HUDEP-2 (cell line): ENCODE results near the gene LYPD3.
A peak's percentile ranks its signal among the peaks of the same experiment; 100 is the strongest.

Source experiments
- DNase-seq, 76 experiments: peaks; one replicate each; lab custom pipeline; 2025; ENCODE audit not compliant: unreplicated experiment in 76 of 76; lab: John Stamatoyannopoulos, UW

Gene LYPD3

GRCh38 chr19:43488179-43488578, 22.8 kb upstream of the LYPD3 start:
- no peak for DNase-seq

DNA sequence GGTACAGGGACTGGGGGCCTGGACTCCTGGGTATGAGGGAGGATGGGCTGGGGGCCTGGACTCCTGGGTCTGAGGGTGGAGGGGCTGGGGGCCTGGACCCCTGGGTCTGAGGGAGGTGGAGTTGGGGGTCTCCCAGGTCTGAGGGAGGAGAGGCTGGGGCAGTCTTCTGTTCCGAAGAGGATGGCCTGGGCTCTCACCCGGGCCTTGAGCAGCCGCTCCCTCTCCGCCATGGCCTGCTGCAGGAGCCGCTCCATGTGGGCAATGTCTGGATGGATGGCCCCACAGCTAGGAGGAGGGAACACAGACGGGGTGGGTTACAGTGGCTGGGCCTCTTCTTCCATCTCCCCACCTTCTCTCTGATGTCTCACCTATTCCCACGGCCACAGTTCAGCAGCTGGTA, 21.0 kb upstream of the LYPD3 start:
- no peak for DNase-seq

GRCh38 chr19:43485951-43486350, 20.5 kb upstream of the LYPD3 start:
- DNase-seq = no peak

DNA sequence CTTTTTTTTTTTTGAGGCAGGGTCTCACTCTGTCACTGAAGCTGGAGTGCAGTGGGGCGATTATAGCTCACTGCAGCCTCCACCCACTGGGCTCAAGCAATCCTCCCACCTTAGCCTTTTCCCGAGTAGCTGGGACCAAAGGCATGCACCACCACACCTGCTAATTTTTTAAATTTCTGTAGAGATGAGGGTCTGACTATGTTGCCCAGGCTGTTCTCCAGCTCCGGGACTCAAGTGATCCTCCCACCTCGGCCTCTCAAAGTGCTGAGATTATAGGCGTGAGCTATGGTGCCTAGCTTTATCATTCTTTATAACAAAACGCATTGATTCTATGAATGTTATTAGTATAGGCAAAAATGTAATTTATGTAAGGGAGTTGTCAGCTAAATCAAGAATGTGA, 17.9 kb upstream of the LYPD3 start:
- DNase-seq = no peak

- DNase-seq = no peak
Measured at GRCh38 chr19:43482193-43482592, 16.8 kb upstream of the LYPD3 start.

GRCh38 chr19:43481701-43482100, 16.3 kb upstream of the LYPD3 start:
- DNase-seq = no peak

DNA sequence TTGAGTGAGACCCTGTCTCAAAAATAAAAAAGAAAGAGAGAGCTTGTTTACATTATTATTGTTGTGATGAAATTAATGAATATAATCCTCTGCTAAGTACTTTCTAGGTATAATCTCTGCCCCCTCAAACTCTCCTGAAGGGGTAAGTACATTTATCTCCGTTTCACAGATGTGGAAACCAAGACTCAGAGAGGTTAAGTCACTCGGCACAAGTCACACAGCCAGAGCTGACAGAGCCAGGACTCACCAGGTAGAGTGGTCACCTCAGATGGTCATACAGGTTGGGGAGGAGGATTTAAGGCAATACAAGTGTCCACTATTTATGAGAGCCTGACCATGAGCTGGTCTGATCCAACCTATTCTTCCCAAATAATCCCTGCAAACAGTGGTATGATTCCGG, 15.2 kb upstream of the LYPD3 start:
- no peak for DNase-seq

GRCh38 chr19:43479961-43480561, 14.7 kb upstream of the LYPD3 start:
- DNase-seq = no peak

DNA sequence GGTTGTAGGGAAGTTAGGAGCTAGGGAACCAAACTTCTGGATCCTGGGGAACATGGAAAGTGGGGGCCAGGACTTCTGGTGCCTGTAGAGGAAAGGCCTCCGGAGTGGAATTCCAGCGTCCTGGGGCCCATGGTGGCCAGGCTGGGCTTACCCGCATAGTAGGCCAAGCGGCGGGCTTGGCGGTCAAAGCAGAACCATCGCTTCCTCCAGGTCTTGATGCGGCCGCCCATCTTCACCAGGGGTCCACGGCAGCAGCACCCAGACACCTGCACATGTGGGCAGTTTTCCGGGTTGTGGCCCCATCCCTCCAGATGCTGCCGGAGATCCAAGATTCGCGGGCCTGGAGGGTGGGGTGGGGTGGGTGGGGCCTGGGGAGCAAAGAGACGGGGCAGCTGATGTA, 13.8 kb upstream of the LYPD3 start:
- DNase-seq = no peak

GRCh38 chr19:43478323-43478722, 12.9 kb upstream of the LYPD3 start:
- no peak for DNase-seq

DNA sequence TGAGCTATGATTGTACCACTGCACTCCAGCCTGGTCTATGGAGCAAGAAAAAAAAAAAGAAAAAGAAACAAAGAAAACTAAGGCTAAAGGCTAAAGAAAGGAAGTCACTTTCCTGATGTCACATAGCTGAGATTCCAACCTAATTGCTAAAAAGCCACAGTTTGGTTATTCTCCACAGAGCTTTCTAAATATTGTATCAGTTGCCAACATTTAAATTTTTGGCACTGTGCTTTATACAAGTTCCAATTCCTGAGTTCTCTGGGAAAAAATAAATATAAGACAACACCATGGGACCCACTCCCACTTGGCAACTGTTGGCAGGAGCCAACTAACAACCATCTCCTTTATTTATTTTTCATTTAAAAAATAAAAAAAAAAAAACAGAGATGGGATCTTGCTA, 11.2 kb upstream of the LYPD3 start:
- DNase-seq = no peak

- peak in 75 of 76 experiments; percentile 22 to 97 (median 85) for DNase-seq
Measured at GRCh38 chr19:43474986-43475705, 9.7 kb upstream of the LYPD3 start.

GRCh38 chr19:43474487-43474886, 9.1 kb upstream of the LYPD3 start:
- no peak for DNase-seq

DNA sequence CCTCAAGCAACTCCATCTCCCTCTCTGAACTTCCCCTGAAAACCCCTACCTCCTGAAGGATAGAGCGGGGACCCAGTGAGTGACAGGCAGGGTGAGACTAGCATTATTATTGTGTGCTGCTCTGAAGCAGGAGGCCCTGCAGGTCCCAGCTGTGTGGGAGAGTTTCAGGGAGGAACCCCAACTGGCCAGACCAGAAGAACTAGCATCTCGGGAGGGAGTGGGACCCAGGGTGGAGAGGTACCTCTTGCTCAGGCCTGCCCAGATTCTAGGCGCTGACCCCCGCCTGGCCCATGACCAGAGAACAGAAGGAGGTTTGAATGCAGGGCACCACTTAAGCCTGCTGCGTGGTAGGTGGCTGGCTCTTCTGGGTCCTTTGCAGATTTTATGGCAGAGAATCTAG, 5.7 kb upstream of the LYPD3 start:
- DNase-seq = no peak

DNA sequence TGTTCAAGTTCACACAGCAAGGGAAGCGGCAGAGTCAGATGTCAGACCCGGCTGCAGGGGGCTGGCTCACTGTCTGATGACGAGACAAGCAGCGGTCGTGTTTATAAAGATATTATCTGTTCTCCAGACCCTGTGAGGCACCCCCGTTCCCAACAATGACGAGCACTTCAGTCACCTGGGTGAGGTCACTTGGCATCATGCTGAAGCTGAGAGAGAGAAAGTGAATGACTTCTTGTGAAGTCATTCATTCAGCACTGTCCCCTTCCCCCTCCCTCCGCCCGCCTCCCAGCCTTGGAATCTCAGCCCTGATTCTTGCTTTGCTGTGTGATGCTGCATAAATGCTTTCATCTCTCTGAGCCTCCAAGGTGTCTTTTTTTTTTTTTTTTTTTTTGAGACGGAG, 4.9 kb upstream of the LYPD3 start:
- DNase-seq = no peak

GRCh38 chr19:43469160-43469480, 3.7 kb upstream of the LYPD3 start:
- DNase-seq = no peak

- DNase-seq = no peak
Measured at GRCh38 chr19:43468354-43469159, 3.1 kb upstream of the LYPD3 start.

DNA sequence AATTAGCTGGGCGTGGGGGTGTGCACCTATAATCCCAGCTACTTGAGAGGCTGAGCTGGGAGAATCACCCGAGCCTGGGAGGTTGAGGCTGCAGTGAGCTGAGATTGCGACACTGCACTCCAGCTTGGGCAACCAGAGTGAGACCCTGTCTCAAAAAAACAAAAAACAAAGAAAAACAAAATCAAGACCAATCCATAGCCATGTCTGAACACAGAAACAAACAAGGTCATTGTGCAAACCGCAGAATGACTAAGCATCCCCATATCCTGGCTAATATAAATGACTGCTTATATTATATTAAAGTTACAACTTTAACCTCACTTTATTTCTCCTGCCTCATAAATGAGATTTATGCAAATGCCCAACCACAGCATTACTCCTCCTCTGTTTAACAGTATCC, 2.3 kb upstream of the LYPD3 start:
- no peak for DNase-seq

GRCh38 chr19:43467276-43467675, 1.9 kb upstream of the LYPD3 start:
- no peak for DNase-seq

GRCh38 chr19:43466793-43467192, 1.4 kb upstream of the LYPD3 start:
- DNase-seq = no peak

GRCh38 chr19:43464134-43464775, 1.2 kb downstream of the LYPD3 start:
- peak in 16 of 76 experiments; percentile 61 to 84 (median 74) for DNase-seq
